Fibroblast of peridontal ligament (primary cell): ENCODE measurements around the gene TBXAS1.
"Not testable (repeated sequence)": the region's sequence is repeated elsewhere in the genome, so short reads cannot be mapped to it uniquely, and the experiment has no call there.

Experiments used
- DNase-seq: peaks from one replicate; pipeline ENCODE4 v3.0.0-alpha.2; 2010; ENCODE audit errors: extremely low read depth

Gene TBXAS1

GRCh38 chr7:139887992-139888481, 59.0 kb downstream of the TBXAS1 start:
- no peak for DNase-seq

- DNase-seq: peak; percentile 35
Observed at GRCh38 chr7:139889186-139889871, 60.3 kb downstream of the TBXAS1 start.

DNA sequence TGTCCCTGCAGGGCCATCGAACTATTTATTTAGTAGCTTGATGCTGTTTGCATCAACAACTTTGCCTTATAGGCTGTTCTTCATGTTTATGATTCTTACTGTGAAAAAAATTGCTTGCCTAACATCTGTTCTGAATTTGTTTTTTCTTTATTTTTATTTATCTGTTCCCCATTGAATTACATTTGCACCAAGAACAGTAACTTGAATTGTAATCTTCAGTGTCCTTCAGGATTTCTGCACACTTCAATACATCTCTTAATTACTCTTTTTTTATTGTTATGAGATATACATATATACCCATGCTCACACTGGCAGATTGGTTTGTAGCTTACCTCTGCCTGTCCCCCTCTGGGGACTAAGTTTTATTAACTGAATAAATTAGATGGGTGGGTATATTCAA, 64.4 kb downstream of the TBXAS1 start:
- DNase-seq: no peak

- DNase-seq: no peak
Observed at GRCh38 chr7:139893999-139894398, 64.9 kb downstream of the TBXAS1 start.

- no peak for DNase-seq
Observed at GRCh38 chr7:139895141-139895829, 66.2 kb downstream of the TBXAS1 start.

GRCh38 chr7:139896288-139896687, 67.2 kb downstream of the TBXAS1 start:
- no peak for DNase-seq

DNA sequence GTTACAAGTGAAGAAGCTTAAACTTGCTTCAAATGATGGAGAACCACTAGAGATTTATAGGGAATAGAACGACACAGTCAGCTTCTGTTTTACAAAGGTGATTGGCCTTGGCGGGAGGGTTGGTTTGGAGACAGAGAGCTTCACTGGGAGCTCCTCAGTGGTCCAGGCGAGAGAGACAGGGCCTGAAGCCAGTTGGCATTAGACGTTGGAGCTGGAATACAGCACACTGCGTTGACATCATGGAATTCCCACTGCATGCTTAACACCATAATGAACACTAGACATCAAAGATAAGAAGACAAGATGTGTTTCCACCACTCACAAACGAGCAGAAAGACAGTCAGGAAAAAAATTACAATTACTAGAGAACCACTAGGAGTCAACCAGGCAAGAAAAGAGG, 67.8 kb downstream of the TBXAS1 start:
- no peak for DNase-seq

- no peak for DNase-seq
Observed at GRCh38 chr7:139897422-139898090, 68.5 kb downstream of the TBXAS1 start.

- no peak for DNase-seq
Observed at GRCh38 chr7:139898483-139898882, 69.4 kb downstream of the TBXAS1 start.

- no peak for DNase-seq
Observed at GRCh38 chr7:139899328-139899955, 70.4 kb downstream of the TBXAS1 start.

DNA sequence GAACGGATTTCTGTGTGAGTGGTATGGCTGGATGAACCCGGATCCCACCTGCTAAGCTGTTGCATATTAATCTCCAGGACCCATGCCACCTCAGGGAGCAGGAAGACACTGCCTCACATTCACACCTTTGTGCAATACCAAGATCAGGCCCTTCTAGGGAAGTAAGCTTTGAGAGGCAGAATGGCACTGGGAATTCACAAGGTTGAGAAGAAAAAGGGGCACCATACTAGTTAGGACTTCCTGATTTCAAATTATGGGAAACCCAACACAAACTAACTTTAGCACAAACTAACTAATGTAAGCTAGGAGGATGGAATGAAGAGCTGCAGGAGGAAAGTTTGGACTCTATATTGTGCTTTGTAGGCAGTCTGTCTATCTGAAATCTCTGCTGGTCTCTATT, 71.3 kb downstream of the TBXAS1 start:
- DNase-seq: no peak

- DNase-seq: no peak
Observed at GRCh38 chr7:139901056-139901795, 72.2 kb downstream of the TBXAS1 start.

DNA sequence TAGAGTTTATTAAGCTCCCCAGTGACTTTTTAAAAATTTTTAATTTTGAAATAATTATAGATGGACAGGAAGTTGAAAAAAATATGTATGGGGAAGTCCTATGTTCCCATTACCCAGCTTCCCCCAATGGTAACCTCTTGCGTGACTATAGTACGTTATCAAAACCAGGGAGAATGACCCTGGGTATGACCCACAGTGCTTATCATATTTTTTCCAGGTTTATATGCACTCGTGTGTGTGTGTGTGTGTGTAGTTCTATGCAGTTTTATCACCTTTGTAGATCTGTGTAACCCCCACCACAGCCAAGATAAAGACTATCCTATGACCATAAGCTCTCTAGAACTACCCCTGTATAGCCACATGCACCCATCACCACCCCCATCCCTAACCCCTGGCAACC, 72.8 kb downstream of the TBXAS1 start:
- no peak for DNase-seq

DNA sequence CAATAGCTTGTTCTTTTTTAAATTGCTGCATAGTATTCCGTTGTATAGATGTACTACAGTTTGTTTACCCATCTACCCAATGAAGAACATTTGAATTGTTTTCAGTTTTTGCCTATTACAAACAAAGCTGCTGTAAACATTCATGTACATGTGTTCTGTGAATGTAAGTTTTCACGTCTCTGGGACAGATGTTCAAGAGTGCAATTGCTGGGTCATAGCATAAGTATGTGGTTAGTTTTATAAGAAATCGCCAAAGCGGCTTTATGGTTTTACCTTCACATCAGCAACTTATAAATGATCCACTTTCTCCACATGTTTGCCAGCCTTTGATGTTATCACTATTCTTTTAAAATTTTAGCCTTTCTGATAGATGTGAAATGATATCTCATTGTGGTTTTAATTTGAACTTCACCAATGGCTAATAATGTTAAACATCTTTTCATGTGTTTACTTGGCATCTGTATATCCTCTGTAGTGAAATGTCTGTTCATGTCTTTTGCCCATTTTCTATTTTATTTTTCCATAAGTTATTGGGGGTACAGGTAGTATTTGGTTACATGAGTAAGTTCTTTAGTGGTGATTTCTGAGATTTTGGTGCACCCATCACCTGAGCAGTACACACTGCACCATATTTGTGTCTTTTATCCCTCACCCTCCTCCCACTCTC, 73.5 kb downstream of the TBXAS1 start:
- no peak for DNase-seq

DNA sequence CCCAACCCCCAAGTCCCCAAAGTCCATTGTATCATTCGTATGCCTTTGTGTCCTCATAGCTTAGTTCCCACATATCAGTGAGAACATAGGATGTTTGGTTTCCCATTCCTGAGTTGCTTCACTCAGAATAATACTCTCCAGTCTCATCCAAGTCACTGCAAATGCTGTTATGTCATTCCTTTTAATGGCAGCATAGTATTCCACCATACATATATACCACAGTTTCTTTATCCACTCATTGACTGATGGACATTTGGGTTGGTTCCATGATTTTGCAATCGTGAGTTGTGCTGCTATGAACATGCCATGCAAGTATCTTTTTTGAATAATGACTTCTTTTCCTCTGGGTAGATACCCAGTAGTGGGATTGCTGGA, 74.0 kb downstream of the TBXAS1 start:
- DNase-seq: not testable (repeated sequence)

DNA sequence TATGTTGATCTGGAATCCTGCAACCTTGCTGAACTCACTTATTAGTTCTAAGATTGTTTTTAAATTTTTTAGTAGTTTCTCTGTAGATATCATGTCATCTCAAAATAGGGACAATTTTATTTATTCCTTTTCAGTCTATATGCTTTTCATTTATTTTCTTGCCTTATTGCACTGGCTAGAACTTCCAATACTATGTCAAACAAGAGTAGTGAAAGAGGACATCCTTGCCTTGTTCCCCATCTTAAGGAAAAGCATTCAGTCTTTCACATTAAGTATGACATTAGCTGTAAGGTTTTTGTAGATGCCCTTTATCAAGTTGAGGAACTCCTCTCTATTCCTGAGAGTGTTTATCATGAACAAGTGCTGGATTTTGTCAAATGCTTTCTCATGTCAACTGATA, 77.8 kb downstream of the TBXAS1 start:
- no peak for DNase-seq

GRCh38 chr7:139908792-139909191, 79.7 kb downstream of the TBXAS1 start:
- no peak for DNase-seq

DNA sequence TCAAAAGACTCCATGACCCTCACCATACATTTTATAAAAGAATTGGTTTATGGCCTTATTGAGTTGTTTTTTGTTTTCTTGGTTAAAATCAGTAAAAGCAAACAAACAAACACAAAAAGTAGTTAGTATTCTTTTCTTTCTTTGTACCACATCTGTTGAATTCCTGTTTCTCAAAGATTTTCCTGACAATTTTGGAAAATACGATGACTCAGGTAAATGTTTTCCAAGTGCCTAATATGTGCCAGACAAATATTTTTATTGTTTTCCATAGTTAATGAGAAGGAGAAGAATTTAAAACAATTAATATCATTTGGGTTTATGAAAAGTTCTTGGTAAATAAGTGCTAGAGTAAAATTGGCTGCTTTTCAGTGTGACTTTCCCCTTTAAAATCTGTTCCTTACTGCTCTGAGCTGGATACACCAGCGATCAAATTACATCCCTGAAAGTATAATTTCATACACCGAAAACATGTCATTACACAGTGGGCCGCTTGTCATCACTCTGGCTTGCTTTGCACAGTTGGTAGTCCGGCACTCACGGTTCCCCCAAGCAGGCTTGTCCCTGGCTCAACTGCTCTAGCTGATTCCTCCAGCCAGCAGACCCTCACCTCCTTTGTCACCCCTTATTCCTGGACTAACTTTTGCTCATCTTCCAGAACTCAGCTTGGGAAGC, 80.5 kb downstream of the TBXAS1 start:
- peak; percentile 70 for DNase-seq

GRCh38 chr7:139913021-139913844, 84.2 kb downstream of the TBXAS1 start:
- peak; percentile 35 for DNase-seq

- no peak for DNase-seq
Observed at GRCh38 chr7:139913845-139914135, 84.7 kb downstream of the TBXAS1 start.
